Keratinocyte (primary cell): ENCODE measurements around the gene DCTN3.

ENCODE experiments used
- EZH2 ChIP-seq: IDR thresholded peaks from one replicate; pipeline ENCODE4 v1.6.1; 2012; ENCODE audit warnings: inconsistent platforms, mild to moderate bottlenecking, low read length, moderate library complexity
- TF ChIP-seq, protein P1 (sequence below), 3 experiments: IDR thresholded peaks in 1 of 3; conservative IDR thresholded peaks in 1 of 3; optimal IDR thresholded peaks in 1 of 3; 2 replicates in 2 of 3; 3 replicates in 1 of 3; pipeline versions ENCODE3 to v1.5.1; 2011; ENCODE audit warnings: low read length in 3 of 3, mild to moderate bottlenecking in 3 of 3, moderate library complexity in 2 of 3, control low read depth in 1 of 3, inconsistent platforms in 1 of 3; ENCODE audit not compliant: insufficient read depth in 2 of 3; ENCODE audit errors: extremely low read depth in 1 of 3

- TF ChIP-seq, protein P1, sequence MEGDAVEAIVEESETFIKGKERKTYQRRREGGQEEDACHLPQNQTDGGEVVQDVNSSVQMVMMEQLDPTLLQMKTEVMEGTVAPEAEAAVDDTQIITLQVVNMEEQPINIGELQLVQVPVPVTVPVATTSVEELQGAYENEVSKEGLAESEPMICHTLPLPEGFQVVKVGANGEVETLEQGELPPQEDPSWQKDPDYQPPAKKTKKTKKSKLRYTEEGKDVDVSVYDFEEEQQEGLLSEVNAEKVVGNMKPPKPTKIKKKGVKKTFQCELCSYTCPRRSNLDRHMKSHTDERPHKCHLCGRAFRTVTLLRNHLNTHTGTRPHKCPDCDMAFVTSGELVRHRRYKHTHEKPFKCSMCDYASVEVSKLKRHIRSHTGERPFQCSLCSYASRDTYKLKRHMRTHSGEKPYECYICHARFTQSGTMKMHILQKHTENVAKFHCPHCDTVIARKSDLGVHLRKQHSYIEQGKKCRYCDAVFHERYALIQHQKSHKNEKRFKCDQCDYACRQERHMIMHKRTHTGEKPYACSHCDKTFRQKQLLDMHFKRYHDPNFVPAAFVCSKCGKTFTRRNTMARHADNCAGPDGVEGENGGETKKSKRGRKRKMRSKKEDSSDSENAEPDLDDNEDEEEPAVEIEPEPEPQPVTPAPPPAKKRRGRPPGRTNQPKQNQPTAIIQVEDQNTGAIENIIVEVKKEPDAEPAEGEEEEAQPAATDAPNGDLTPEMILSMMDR (optimal IDR thresholded peaks at IDR 0.05 in 1 of 3, IDR thresholded peaks at IDR 0.05 in 1 of 3, conservative IDR thresholded peaks at IDR 0.05 in 1 of 3; ENCODE audit: extremely low read depth in 1 of 3, insufficient read depth in 2 of 3, low read length in 3 of 3): no peak
- TF ChIP-seq EZH2: no peak
These were observed 13.4 kb downstream of the DCTN3 start for GRCh38 chr9:34606905-34607304.
